RPMI7951 (cell line): ENCODE results near the gene SEMA3F. TPM values are rescaled to one million over a fixed set of nuclear protein-coding genes. Genes with fewer than 3 reads are reported as not detected.
"Not testable (repeated sequence)": the region's sequence is repeated elsewhere in the genome, so short reads cannot be mapped to it uniquely, and the experiment has no call there.

Experiments used
- DNase-seq: peaks from one replicate; pipeline ENCODE4 v3.0.0-alpha.2; 2012; ENCODE audit warnings: low read depth
- total RNA-seq: library from RNA; depleted of rRNA; stranded (reverse); fragments of >200 nt; shearing (Covaris generic); gene quantifications from 2 replicates; pipeline ENCODE4 v1.2.3, GENCODE V29; 2014

The SEMA3F gene
- total RNA-seq, 1 experiment from 2014 or later: 1.9 TPM

DNA sequence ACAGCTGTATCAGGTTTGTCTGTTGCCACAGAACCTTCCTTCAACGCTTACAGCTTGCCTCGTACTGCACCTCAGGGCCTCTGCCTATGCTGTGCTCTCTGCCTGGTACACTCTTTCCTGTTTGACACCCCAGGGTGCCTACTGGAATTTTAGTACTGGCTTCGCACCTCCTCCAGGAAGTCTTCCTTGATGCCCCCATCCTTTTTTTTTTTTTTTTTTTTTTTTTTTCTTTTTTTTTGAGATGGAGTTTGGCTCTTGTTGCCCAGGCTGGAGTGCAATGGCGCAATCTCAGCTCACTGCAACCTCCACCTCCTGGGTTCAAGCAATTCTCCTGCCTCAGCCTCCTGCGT, 56.2 kb downstream of the SEMA3F start:
- DNase-seq: not testable (repeated sequence)

DNA sequence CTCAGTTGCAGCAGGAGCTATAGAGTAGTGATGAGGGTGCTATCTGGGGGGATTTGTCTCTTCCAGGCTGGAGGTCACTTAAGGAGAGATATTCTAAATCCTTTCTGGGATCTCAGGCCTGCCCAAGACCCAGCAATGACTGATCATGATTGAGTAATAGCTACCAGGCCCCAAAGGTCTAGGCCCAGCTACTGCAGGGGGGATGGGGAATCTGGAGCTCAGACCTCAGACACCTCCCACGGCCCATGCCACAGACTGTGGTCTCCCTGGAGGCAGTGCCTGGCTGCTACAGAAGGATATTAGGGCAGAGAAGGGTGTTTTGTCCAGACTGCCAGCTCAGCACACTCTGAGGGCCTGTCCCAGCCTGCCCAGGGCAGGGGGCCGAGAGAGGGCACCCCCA, 56.8 kb downstream of the SEMA3F start:
- peak; percentile 31 for DNase-seq

DNA sequence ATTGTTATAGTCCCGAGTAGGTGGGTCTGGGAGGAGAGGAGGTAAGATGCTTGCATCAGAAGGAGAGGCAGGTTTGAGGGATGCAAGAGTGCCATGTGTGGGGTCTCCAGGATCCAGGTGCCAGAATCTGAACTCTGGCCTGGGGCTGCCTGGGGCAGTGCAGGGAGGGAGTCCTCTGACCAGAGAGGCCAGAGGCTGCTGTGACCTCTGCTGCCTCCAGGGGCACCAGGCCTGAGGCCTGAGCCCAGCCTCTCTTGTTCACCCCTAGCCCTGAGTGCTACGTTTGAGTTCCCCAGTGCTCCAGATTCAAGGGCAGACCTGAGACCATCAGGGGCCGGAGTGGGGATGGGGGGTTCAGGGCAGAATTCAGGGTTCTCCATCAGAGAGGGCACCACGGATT, 57.4 kb downstream of the SEMA3F start:
- DNase-seq: no peak

DNA sequence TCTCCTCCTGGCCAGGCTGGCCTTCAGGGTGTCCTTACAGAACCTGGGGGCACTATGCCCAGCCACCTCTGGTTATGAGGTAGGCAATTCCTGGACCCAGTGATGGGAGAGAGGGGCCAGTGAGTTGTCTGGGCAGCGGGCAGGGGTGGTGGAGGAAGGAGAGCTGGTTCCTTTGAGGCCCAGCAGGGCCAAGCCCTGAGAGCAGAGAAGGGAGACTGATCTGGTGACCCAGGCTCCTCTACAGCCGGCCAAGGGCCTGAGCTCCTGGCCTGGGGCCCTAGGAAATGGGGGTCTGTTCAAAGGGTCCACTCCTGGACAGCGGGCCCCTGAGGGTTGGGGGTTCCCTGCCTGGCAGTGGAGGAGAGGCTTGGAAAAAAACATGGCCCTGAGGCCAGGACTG, 57.8 kb downstream of the SEMA3F start:
- no peak for DNase-seq

DNA sequence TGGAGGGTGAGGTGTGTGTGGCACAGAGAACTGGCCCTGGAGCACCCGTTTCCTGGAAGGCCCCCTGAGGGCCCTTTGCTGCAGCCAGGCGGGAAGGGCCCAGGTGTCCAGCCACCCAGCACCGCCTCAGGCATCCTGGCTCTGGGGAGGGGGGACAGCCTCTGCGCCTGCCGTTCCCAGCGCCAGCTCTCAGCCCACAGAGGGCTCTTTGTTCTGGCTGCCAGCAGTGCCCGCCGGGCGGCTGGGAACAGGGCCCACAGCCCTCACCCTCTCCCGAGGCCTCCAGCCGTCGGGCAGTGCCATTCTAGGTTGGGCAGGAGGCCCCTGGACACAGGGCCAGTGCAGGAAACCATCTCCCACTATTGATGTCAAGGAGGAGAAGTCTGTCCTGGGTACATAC, 58.2 kb downstream of the SEMA3F start:
- no peak for DNase-seq

DNA sequence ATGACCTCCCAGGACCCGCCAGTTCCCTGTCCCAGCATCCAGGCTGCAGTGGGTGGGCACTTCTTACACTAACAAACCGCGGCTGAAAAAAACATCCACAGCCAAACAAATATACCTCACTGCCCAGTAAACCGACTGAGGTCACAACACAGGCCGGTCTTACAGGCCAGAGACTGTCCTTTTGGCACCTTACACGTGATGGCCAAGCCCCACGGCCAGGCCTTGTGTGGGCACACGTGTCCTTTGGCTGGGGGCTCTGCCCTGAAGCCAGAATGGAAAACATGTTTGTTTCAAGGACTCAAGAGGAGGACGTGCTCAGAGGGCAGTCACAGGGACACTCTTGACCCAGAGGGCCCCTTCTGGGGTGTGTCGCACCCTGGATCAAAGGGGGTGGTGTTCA, 59.7 kb downstream of the SEMA3F start:
- no peak for DNase-seq

DNA sequence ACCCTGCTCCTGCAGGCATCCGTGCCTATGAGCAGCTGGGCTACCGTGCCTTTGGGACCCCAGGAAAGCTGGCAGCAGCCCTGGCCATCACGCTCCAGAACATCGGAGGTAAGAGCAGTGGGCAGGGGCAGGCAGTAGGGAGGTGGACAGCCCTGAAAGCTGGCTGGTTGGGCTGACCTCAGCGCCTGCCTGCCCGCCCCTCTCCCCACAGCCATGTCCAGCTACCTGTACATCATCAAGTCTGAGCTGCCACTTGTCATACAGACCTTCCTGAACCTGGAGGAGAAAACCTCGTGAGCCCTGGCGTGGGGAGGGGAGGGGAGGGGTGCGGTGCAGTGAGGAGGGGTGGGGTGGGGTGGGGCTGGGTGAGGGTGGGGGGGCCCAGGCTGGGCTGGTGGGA, 60.4 kb downstream of the SEMA3F start:
- DNase-seq: no peak

DNA sequence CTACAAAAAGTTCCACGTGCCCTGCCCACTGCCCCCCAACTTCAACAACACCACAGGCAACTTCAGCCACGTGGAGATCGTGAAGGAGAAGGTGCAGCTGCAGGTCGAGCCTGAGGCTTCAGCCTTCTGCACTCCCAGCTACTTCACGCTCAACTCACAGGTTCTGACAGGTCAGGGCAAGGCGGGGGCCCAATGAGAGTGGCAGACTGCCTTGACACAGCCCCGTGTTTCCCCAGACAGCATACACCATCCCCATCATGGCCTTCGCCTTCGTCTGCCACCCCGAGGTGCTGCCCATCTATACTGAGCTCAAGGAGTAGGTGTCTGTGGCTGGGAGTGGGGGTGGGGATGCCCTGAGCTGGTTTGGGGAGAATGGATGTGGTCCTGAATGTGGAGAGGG, 62.6 kb downstream of the SEMA3F start:
- DNase-seq: no peak

DNA sequence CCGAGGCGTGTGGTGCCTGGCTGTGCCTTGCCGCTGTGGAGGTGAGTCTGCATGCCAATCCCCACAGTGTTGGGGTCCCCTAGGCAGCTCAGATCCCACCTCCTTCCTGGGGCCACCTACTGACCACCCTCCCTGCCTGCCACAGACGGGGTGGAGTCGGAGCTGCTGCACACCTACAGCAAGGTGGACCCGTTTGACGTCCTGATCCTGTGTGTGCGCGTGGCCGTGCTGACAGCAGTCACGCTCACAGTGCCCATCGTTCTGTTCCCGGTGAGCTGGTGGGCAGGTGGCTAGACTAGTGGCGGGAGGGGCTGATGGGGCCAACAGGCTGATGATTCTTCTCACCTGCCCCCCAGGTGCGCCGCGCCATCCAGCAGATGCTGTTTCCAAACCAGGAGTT, 63.3 kb downstream of the SEMA3F start:
- DNase-seq: no peak

DNA sequence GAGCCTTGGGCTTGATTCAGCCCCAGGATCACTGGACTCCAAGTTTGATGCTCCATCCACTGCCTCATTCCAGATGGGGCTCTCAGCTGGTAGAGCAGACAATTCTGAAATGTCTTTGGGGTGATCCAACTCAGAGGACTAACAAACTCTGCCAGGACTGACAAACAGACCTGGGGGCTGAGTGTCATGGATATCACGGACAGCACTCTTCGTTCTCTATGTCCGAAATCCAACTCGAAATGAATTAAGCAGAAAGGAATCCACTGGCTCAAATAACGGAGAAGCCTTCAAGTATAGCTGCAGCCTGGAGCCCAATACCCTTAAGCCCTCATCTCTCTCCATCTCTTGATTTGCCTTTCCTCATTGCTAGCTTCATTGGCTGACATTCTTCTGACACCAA, 64.2 kb downstream of the SEMA3F start:
- no peak for DNase-seq

DNA sequence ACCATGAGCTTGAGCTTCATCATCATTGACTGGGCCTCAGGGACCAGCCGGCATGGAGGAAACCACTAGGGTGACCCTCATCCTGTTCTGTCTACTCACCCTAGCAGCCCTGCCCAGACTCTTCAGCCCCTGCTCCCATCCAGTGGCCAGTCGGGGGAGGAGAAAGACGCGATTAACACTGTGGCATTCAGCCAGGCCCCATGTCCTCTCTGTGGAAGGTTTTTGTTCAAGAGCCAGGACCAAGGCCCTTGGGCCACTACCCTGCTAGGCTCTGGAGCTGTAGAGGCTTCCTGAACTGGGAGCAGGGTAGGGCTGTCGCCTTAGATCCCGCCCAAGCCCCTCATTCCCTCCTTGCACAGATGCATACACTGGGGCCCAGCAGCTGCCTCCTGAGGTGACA, 65.0 kb downstream of the SEMA3F start:
- DNase-seq: no peak

DNA sequence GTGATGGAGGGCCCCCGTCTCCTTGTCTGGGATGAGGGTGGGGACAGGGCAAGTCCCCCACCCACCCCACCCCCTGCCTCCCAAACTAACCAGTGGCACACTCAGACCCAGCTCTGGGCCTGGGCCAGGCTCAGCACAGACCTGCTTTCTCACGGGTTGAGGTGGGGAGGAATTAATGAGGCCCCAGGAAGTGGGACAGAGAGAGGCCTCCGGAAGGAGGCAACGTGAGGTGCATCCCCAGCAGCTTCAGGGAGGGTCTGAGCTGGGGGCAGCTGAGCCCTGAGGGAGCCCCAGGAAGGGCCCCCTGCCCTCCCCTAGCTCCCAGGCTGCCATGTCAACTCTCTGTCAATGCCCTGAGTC, 65.9 kb downstream of the SEMA3F start:
- DNase-seq: no peak

DNA sequence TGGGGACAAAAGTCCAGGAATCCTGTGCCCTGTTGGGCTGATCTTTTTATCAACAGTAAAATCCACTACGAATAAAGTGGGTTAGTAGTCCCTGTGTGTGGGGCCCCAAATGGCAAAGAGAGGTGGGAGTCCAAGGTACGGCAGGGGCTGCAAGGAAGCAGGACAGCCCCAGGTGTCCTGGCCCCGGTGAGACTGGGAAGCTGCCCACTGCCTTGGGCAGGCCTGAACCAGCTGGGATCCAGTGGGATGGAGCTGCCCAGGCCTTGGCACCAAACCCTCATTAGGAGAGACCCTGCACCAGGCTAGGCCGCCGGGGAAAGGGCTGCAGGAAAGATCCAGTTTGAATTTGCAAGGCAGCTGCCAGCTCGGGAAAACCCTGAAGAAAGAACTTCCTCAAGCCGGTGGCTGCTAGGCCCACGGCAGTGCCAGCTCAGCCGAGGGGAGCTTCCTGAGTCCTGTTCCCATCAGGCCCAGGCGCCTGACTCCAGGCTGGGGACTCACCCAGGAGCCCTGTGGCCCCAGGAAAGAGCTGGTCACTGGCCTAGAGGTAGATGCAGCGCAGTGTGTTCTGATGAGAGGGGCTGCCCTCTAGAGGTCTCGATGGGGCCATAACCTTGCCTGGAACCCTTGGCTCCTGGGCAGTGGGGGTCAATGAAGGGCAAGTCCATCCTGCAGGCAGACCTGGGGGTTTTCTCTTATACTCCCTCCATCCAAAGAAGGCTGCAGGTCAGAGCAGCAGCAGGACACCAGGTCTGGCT, 66.5 kb downstream of the SEMA3F start:
- no peak for DNase-seq

DNA sequence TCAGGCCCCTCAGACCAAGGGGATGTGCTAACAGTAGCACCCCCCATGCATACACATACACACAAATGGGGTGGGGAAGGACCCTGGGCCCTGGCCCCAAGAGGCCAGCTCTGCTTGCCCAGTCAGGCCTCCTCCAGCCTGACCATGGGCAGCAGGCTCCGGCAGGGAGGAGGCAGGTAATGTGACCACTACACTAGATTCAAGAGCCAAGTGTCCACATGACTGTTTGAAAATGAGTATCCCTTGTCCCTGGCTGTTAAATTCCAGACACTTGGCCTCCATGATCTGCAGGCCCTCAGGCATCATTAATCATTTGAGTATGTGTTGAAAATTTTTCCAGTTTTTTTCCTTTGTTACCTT, 67.0 kb downstream of the SEMA3F start:
- no peak for DNase-seq

DNA sequence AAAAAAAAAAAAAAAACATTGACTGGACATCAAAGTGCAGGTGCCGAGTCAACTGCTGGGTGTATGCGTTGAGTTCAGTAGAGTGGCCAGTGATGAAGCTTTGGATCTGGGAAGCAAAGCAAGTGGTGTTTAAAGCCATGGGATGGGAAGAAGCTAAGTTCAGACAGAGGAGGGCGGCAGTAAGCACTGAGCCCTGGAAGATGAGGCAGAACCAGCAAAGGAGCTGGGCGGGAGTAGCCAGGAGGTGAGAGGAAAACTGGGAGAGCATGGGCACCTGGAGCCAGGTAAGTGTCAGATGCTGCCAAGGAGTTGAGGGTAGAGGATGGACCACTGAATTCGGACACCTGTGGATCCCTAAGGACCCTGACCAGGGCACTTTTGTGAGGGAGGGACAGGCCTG, 69.5 kb downstream of the SEMA3F start:
- DNase-seq: no peak

DNA sequence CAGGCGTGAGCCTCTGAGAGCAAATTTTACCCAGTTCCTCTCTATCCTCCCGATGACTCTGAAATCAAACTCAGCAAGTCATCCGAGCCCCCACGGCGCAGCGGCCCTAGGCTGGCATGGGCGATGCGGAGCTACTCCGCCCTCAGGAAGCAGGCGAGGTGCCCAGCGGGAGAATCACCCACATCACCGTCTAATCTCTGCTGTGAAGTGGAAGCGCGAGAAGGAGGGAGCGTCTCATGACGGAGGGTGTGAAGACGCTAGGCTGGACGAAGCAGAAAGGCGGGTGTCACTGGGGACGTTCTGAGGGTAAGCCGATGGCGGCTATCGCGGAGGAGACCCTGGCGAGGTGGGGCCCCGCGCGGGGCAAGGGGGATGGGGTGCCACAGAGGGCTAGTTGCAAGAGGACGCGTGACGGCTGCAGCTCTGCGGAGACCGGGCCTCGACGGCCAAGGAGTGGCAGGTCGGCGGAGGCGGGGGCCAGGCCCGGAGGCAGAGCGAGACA, 71.8 kb downstream of the SEMA3F start:
- peak; percentile 68 for DNase-seq

DNA sequence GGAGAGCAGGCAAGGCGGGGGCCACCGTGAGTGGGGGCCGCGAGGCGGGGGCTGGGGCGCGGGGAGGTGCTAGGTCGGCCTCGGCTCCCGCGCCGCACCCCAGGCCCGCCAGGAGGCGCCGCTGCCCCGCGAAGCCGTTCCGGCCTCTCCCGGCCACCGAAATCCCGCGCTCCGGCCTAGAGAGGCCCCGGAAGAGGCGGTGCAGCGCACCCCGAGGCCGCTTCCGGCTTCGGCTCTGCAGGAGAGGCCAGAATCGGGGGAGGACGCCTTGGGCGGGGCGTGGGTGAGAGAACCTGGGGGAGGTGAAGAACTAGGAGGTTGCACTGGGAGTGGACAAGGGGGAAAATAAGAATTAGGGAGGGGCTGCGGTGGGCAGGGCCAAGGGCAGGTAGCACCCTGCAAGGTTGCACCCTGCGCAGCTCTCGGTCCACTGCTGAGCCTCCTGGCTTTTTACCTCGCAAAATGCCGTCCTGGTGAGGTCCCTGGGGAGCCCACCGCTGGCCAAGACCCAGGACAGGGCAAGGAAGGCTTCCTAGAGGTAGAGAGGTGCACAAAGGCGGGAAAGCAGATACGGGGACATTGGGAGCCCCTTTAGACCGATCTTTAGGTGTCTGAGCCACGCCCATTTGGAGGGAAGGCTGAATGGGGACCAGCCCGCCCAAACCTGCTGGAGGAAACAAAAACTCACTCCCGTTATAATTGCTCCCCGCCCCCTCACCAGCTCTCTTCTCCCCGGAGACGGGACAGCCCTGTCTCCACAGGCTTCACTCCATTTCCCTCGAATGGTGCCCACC, 72.5 kb downstream of the SEMA3F start:
- DNase-seq: peak; percentile 91

DNA sequence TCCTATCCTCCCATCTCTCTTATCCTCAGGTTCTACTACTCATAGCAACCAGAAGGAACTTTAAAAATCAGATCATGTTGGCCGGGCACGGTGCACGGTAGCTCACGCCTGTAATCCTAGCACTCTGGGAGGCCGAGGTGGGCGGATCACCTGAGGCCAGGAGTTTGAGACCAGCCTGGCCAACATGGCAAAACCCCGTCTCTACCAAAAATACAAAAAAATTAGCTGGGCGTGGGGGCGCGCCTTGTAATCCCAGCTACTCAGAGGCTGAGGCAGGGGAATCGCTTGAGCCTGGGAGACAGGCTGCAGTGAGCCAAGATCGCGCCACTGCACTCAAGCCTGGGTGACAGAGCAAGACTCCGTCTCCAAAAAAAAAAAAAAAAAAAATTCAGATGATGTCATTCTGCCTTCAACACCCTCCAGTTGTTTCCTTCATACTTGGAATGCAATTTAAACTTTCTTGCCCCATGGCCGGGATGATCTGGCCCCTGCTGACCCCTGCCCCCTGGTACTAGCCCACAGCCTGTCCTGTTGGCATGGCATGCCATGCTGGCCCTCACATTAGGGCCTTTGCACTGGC, 73.2 kb downstream of the SEMA3F start:
- not testable (repeated sequence) for DNase-seq

DNA sequence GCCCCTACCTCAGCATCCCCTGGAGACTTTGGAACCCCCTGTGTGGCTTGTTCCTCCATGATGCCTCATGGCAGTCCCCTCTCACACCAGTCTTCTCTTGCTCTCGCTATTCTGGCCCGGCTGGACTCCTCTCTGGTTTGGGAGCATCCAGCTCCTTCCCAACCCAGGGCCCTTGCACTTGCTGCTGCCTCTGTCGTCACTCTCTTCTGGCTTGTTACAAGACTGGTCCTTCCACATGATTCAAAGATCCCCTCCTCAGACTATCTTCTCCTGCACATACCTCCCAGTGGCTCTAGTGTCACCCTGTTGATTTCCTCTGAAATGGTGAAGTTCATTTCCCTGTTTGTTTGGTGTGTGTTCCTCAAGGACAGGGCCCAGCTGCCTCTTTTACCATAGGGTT, 74.4 kb downstream of the SEMA3F start:
- DNase-seq: no peak

DNA sequence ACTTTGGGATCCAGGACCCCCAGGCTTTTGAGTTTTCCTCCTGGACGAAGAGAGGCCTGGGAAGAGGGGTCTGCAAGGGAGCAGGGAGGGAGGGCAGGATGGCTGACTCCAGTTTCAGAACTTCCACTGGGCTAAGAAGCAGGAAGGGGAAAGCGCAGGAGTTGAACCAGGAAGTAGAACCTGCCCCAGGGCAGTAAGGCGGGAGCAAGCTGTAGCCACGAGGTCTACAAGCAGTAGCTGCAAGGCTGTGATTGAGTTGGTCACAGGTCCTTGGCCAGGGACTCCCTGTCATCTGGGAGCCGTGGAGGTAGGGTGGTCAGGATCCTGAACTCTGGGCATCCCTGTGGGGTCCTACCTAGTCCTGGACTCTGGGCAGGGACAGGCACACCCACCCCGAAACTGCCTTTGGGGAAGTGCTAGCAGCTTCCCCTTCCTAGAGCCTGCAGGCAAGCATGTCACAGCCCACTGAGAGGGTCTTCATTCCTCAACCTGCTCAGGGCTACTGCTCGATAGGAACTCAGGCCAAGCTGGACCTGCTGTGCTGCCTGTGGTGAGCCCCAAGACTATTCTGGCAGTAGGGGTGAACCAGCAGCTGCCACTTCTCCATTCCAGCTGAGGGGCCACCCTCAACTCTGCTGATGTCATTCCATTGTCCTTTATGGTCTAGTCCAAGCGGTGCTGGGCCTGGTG, 75.1 kb downstream of the SEMA3F start:
- no peak for DNase-seq

DNA sequence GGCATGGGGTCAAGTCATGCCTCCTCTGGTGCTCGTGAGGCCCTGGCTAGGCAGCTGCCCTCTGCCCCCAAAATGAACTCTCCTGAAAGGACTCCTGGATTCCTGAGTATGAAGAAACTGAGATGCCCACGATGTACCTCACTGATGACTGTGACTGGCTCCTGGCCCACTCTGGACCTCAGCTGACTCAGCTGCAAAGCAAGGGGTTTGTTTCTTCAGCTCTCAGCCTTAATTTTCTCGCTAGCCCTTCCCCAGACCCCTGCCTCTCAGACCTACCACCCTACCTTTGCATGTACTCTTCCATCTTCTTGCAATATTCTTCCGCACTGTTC, 75.6 kb downstream of the SEMA3F start:
- no peak for DNase-seq

DNA sequence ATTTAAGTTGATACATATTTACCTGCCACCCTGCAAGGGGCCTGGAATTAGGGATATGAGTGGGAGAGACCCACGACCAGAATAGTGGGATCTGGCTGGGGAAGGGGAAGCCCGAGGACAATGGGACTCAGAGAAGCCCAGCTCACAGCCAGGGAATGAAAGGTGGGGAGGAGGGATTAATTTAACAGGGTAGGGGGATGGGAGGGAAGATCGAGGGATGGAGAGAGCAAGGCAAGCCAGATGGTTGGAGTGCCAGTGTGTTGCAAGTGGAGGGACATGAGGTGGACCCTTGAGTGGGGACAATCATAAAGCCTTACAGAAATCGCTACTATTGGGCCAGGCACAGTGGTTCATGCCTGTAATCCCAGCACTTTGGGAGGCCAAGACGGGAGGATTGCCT, 76.5 kb downstream of the SEMA3F start:
- no peak for DNase-seq

DNA sequence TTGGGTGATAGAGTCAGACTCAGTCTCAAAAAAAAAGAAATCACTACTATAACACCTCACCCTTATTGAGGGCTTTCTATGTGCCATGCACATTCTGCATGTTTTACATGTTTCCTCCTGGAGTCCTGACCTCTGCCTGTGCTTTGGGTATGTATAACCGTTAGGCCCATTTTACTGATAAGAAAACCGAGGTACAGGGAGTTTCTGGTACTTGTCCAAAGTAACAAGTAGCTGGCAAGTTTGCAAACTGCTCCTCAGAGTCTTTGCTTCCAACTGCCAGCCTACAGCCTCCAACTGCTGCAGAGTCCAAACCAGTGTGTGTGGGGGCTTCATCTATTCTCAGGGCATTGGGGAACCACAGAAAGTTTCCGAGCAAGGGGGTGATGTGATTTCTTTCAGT, 77.2 kb downstream of the SEMA3F start:
- DNase-seq: no peak
